Tibial artery (tissue), 4 donors: ENCODE measurements around the gene PDSS1.
"Not testable (repeated sequence)": the region's sequence is repeated elsewhere in the genome, so short reads cannot be mapped to it uniquely, and the experiment has no call there.

Experiments used
- DNase-seq, 2 donors: peaks; one replicate each; pipeline ENCODE4 v3.0.0-alpha.2; 2019
- H3K27ac ChIP-seq, 2 donors: fragments of 200-600 bp; sonication (generic) in 1 of 2; 1 replicate in 1 of 2; 2 replicates in 1 of 2; pipeline ENCODE4 v1.5.1; 2018 to 2019; ENCODE audit warnings: mild to moderate bottlenecking in 1 of 2
- H3K27me3 ChIP-seq, 2 donors: fragments of 200-600 bp; sonication (generic) in 1 of 2; one replicate each; pipeline versions ENCODE4 v1.5.1 to v1.6.0; 2016 to 2019
- H3K36me3 ChIP-seq, 3 donors: fragments of 200-600 bp; sonication (generic) in 2 of 3; one replicate each; pipeline ENCODE4 v1.5.1; 2016 to 2019; ENCODE audit warnings: mild to moderate bottlenecking in 2 of 3
- H3K4me1 ChIP-seq, 4 donors: fragments of 200-600 bp; sonication (generic) in 2 of 4; 1 replicate in 3 of 4; 2 replicates in 1 of 4; pipeline ENCODE4 v1.5.1; 2016 to 2019
- H3K4me3 ChIP-seq, 2 donors: fragments of 200-600 bp; sonication (generic) in 1 of 2; 1 replicate in 1 of 2; 2 replicates in 1 of 2; pipeline ENCODE4 v1.5.1; 2018 to 2019; ENCODE audit warnings: mild to moderate bottlenecking in 2 of 2
- H3K9me3 ChIP-seq, 3 donors: fragments of 200-600 bp; sonication (generic) in 1 of 3; one replicate each; pipeline ENCODE4 v1.5.1; 2016 to 2019
- CTCF ChIP-seq, 2 experiments: fragments of 200-600 bp in 1 of 2; fragments of 450-650 bp in 1 of 2; IDR thresholded peaks; one replicate each; pipeline ENCODE4 v1.5.1; 2017 to 2019; ENCODE audit warnings: antibody characterized with exemption in 2 of 2, mild to moderate bottlenecking in 1 of 2, moderate library complexity in 1 of 2
- intact Hi-C: fragments of 100-400 bp; cut with DNase I; formaldehyde crosslinking; loops from one replicate; pipeline ENCODE4 v1.15.0; 2023; ENCODE audit warnings: low total_unique reads

PDSS1 gene

GRCh38 chr10:26697163-26697921, at the start of gene PDSS1:
PDSS1 (plus strand) TSS chr10:26697701; CDS start chr10:26697712, 11 bp downstream.
- peak in 1 of 2 experiments; percentile 6 for TF ChIP-seq CTCF (IDR thresholded peaks at IDR 0.05)
- intact Hi-C loops = no loop called here
- Histone ChIP-seq H3K4me1 (peaks cover 0 to 16% (median 12%) of the 10 kb centered on the region in 4 donors), H3K27ac (peak within 1 kb of the TSS; percentile 71 to 76), H3K27me3 (no peaks in the 10 kb centered on the region), H3K9me3 (no peaks in the 10 kb centered on the region), H3K36me3 (no peaks in the 10 kb centered on the region), H3K4me3 (peak within 1 kb of the TSS; percentile 72)
- peak; percentile 73 to 80 for DNase-seq

GRCh38 chr10:26648245-26648636, 49.3 kb upstream of the PDSS1 start:
- H3K4me1 ChIP-seq, H3K4me3 ChIP-seq, DNase-seq, intact Hi-C loops, H3K27me3 ChIP-seq, H3K9me3 ChIP-seq, H3K36me3 ChIP-seq, H3K27ac ChIP-seq: not testable (repeated sequence)

- H3K27ac ChIP-seq = no peak overlapping the region
- H3K4me1 ChIP-seq = no peaks in the 10 kb centered on the region
- no peak for DNase-seq
- no peaks in the 10 kb centered on the region for H3K36me3 ChIP-seq
- intact Hi-C loops = no loop called here
- TF ChIP-seq CTCF (IDR thresholded peaks at IDR 0.05) = no peak
- H3K27me3 ChIP-seq = no peaks in the 10 kb centered on the region
- no peaks in the 10 kb centered on the region for H3K9me3 ChIP-seq
- H3K4me3 ChIP-seq = no peak overlapping the region
Observed at GRCh38 chr10:26650406-26650805, 47.1 kb upstream of the PDSS1 start.

- H3K36me3 ChIP-seq, H3K4me3 ChIP-seq, DNase-seq, H3K27ac ChIP-seq, intact Hi-C loops, H3K4me1 ChIP-seq, H3K27me3 ChIP-seq, H3K9me3 ChIP-seq: not testable (repeated sequence)
Observed at GRCh38 chr10:26651476-26651875, 46.0 kb upstream of the PDSS1 start.

- TF ChIP-seq CTCF (IDR thresholded peaks at IDR 0.05) = no peak
- no peak for DNase-seq
- no peaks in the 10 kb centered on the region for H3K27me3 ChIP-seq
- H3K4me3 ChIP-seq = no peak overlapping the region
- H3K9me3 ChIP-seq = no peaks in the 10 kb centered on the region
- H3K4me1 ChIP-seq = no peaks in the 10 kb centered on the region
- H3K27ac ChIP-seq = no peak overlapping the region
- intact Hi-C loops = no loop called here
- no peaks in the 10 kb centered on the region for H3K36me3 ChIP-seq
Observed at GRCh38 chr10:26653004-26653403, 44.5 kb upstream of the PDSS1 start.

- DNase-seq = no peak
- intact Hi-C loops = no loop called here
- Histone ChIP-seq H3K27me3 (peaks cover 0 to 4% of the 10 kb centered on the region in 2 donors), H3K4me1 (no peaks in the 10 kb centered on the region), H3K27ac (no peak overlapping the region), H3K4me3 (no peak overlapping the region), H3K9me3 (no peaks in the 10 kb centered on the region), H3K36me3 (no peaks in the 10 kb centered on the region)
- no peak for TF ChIP-seq CTCF (IDR thresholded peaks at IDR 0.05)
Observed at GRCh38 chr10:26655746-26656145, 41.8 kb upstream of the PDSS1 start.
